GDM1 (cell line): ENCODE results near the gene DNAAF1.
"Not testable (repeated sequence)": the region's sequence is repeated elsewhere in the genome, so short reads cannot be mapped to it uniquely, and the experiment has no call there.

Experiments
- DNase-seq: peaks from one replicate; lab custom pipeline; 2025; lab: John Stamatoyannopoulos, UW

The DNAAF1 gene

DNA sequence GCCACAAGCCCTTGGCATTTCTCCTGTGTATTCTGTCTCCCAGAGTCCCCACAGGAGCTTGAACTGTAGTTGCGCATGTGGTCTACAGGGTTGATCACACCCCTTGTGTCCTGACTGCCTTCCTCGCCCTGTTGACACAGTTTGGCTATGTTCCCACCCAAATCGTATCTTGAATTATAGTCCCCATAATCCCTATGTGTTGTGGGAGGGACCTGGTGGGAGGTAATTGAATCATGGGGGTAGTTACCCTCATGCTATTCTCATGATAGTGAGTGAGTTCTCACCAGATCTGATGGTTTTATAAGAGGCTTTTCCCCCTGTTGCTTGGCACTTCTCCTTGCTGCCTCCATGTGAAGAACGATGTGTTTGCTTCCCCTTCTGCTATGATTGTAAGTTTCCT is 67.0 kb downstream of the DNAAF1 start:
- no peak for DNase-seq

DNA sequence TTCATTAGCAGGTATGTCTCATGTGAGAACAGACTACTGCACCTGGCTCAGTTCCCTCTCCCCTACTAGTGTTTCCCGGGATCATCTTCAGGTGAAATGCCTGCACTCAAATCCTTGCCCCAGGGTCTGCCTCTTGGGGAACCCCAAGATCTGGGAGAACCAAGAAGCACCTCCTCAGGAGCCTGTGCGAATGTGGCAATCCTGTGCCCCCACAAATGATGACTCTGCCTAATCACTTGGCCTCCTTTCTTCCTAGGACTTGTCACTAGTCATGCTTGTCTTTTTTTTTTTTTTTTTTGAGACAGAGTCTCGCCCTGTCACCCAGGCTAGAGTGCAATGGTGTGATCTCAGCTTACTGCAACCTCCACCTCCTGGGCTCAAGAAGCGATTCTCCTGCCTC is 67.5 kb downstream of the DNAAF1 start:
- no peak for DNase-seq

DNA sequence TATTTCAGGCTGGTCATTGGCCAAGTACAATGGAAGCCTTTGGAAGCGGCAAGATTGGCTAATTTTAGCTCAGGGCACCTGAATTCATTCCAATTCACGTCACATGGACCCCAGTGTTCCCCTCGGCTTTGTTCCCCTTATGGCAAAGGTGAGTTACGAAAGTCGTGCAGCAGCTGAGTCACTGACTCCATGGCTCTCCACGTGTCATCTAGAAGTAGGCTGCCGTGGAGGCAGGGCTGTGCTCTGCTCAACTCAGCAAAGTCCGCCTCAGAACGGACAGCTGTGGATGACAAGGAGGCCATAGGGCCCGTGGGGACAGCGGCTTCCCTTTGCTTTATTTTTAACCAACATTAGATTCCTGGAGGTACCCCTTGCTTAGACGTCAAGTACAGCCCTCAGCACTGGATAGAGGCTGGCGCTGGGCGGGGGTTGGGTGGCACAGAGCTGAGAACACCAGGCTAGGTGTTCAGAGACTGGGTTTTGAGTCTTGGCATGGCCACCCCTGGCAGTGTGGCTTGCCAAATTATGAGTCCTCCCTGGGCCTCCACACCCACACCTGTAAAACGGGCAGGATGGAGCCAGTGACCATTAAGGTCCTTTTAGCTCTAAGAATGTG is 69.5 kb downstream of the DNAAF1 start:
- DNase-seq, result no peak

DNA sequence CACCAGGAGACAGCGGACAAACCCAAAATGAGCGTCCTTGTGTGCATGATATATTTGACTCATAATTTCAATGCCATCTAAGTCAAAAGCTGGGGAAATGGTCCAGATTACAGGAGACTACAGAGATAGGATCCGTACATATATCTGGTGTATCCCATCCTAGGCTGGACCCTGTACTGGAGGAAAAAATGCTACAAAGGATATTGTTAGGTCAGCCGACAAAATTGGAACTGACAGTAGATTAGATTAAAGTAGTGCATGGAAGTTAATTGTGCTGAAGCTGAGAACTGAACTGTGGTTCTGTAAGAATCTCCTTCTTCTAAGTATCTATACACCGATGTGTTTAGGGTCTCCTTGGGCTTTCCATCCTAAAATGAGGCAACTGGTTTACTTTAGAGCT is 70.4 kb downstream of the DNAAF1 start:
- no peak for DNase-seq

DNA sequence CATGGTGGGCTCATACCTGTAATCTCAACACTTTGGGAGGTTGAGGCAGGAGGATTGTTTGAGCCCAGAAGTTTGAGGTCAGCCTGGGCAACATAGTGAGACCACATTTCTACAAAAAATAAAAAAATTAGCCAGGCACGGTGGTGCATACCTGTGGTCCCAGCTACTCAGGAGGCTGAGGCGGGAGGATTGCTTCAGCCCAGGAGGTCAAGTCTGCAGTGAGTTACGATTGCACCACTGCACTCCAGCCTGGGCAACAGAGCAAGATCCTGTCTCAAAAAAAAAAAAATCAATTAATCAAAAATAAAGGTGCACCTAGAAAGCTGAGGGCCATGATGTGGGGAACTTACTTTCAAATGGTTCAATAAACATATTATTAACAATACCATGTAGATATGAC is 71.0 kb downstream of the DNAAF1 start:
- DNase-seq, result not testable (repeated sequence)

DNA sequence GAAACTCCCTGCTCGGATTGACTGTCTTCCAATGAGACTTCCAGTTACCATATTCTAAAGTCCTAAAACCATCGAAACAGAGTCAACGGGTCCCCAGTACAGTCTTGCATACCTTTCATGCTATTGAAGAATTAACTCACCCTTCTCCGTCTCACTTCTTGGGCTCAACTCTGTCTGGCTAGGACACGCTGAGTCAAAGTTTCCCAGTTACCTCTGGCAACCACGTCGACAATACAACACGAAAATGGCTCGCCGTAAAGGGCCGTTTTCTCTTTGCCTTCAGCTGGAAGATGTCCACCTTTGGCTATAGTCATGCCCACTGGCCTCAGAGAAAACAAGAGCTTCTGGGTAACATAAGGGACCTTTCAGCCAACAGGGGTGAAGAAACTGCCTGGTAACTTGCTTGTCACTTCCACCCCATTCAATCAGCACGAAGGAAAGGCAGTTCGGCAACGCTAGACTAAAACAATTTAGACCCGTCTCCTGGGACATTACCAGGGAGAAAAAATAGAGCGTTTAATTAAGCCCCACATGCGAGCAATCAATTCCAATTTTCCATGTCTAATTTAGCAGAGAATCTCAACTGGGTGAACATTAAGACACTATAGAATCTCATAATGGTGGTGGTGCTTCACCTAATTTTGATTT is 73.2 kb downstream of the DNAAF1 start:
- DNase-seq, result no peak

DNA sequence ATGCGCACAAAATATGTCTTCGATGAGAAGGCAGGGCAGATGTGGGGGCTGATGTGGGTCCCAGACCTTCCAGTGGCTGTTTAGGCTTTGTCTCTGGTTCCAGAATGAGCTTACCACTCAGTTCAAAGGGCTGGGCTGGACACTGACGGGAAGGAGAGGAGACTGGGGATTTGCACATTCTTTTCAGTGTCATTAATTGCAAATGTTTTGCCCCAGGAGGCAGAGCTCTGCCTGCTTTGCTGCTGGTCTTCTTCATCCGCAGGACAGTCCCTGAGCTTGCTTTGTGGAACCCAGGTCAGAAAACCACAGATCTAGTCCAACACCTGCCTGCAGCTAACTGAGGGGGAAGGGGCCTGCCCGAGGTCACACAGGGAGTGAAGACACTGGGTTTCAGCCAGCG is 73.8 kb downstream of the DNAAF1 start:
- no peak for DNase-seq

DNA sequence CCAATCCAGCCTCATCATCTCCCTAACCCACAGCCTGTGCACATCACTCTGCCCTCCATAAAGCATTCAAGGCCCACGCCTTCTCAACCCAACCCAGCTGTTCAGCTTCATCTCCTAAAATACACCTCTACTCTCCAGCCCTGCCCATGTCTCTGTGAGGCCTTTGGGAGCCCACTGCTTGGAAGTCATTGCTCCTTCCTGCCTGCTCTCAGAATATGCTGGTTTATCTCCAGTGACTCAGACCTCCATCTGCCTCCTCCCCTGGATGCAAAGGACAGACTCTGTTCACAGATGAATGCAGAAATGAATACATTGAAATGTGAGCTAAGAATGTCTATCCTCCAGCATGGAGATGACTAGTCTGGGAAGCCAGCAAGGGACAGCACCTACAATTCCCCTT is 75.7 kb downstream of the DNAAF1 start:
- DNase-seq, result no peak

DNA sequence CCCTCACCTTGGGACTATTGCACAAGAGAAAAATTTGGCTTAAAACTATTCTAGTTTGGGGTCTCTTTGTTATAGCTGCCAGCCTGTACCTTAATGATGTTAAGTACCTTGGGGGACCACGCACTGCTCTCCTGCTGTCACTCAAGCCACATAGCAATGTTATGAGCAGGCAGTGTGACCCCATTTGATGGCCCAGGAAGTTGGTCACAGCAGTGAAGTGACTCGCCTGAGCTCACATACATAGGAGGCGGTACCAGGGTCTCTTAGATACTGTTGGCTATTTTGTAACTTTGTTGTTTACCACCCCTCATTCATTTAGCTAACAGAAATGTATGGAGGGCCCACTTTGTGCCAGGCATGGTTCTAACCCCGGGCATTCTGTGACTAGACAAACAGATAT is 78.3 kb downstream of the DNAAF1 start:
- DNase-seq, result no peak

DNA sequence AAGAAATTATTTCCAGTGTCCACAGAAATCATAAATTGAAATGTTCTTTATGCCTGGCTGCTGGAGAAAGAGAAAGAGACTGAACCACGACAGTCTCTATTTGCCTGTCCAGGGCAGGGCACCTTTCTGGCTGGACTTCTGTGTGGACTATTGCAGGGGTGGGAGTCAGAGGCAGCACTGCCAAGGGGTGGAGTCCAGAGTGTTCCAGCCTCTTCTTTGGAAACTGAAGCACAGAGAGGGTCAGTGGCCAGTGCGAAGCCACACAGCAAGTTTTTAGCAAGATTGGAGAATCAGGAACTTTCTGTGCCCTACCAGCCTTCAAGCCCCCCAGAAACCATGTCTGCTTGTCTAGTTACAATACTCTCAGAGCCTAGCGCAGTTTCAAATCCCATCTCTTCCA is 79.4 kb downstream of the DNAAF1 start:
- no peak for DNase-seq

DNA sequence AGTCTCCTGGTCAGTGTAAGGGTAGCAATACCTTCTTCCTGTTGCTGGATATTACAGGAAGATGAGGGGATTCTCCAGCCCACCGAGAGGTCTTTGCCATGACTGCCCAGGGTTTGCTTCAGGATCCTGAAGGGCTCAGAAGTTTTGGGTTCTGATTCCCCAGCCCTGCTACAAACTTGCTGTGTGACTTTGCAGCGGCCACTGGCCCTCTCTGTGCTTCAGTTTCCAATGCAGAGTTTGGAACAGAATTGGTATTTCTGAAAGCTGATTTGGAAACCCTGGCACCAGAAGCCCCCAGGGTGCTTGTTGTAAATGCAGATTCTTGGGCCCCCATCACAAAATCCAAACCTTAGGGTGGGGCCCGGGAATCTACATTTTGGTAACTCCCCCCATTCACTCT is 80.0 kb downstream of the DNAAF1 start:
- no peak for DNase-seq

DNA sequence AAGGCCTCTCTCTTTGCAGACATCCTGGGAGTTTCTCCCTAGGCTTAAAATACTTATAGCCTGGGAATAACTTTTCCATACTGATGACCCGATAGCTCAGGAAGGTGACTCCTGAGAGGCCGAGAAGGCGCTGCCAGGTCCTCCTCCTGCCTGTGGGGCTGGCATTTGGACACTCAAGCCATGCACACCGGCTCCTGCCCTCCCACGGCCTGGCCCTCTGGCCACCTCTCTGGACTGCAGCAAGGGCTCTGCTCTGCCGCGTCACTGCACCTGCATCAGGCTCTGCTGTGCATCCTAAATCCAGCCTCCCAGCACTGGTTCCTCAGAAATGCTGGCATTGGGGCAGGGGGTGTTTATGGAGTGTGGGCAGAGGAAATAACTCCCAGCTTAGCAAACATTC is 80.5 kb downstream of the DNAAF1 start:
- DNase-seq, result no peak

DNA sequence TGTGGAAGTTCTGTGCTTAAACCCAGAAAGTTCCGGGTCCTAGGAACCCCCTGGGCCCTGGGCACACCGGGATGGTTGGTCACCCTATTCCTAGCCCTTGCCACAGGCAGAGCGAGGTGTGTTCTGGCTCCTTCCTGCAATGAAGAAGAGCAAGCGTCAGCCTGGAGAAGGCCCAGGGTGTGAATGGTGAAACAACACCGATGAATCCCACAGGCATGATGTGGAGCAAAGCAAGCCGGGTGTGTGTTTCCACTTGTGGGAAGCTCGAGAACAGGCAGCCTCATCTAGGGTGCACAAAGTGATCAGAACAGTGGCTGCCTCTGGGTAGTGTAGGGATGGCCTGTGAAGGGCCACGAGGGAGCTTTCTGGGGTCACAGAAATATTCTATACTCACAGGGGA is 80.9 kb downstream of the DNAAF1 start:
- DNase-seq, result no peak
